ENCODE results near the gene KCNIP4. TPM values are rescaled to one million over a fixed set of nuclear protein-coding genes. Genes with fewer than 3 reads are reported as not detected.

KCNIP4 gene
- total and polyA plus RNA-seq, 2 of the 4 experiments (the other 2 are of a cell fraction): not detected

DNA sequence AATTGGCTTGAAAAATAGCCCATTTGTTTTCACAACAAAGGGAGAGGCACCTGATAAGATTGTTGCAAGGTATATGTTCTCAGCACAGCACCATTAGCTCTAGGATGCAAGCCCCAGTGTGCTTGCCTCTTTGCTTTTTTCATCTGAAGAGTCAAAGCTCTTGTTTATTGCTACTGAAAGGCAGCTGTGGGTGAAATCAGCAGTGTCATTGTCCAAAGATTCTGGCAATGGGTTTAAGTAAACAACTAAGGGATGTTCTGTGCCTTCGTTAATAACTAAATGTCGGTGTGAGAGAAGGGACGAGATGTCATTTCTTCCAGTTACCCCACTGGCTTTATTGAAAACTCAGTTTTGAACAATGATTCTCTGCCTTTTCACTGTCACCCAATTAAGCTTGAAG is 567.7 kb downstream of the KCNIP4 start:
- Histone ChIP-seq H3K56ac (ENCODE audit: extremely low read depth, insufficient read depth, low read length) (no peak overlapping the region), H3K4me2 (ENCODE audit: low read depth, low read length) (no peak overlapping the region), H2AFZ (replicated peaks; ENCODE audit: low read length, poor library complexity) (no peak overlapping the region), H3K79me1 (ENCODE audit: low read depth in 1 of 2, low read length in 2 of 2) (no peaks in the 10 kb centered on the region), H4K91ac (ENCODE audit: insufficient read depth, low read depth, low read length) (no peak overlapping the region), H2BK120ac (ENCODE audit: low read depth, low read length) (no peak overlapping the region), H2BK5ac (ENCODE audit: low read depth, low read length, poor library complexity, severe bottlenecking) (no peak overlapping the region), H2BK15ac (ENCODE audit: low read depth, low read length) (no peak overlapping the region), H3K4me1 (ENCODE audit: control insufficient read depth, insufficient read depth, low read length) (no peaks in the 10 kb centered on the region), H3K9ac (ENCODE audit: low read depth, low read length) (no peak overlapping the region), H3K9me1 (ENCODE audit: insufficient read depth, low read length) (no peaks in the 10 kb centered on the region), H3K14ac (replicated peaks; ENCODE audit: low read depth, low read length) (no peak overlapping the region), H4K8ac (ENCODE audit: low read depth in 2 of 2, low read length in 2 of 2) (no peak overlapping the region), H3K27me3 (ENCODE audit: control insufficient read depth, insufficient read depth, low read length) (no peaks in the 10 kb centered on the region), H3K4ac (ENCODE audit: low read depth, low read length) (no peak overlapping the region), H3K9me3 (ENCODE audit: control insufficient read depth, insufficient read depth, low read length) (peaks cover 6% of the 10 kb centered on the region), H4K20me1 (ENCODE audit: insufficient read depth, low read length) (no peaks in the 10 kb centered on the region), H2AK9ac (replicated peaks; ENCODE audit: low read depth, low read length, poor library complexity) (no peak overlapping the region), H4K5ac (ENCODE audit: low read depth, low read length) (no peak overlapping the region), H3K18ac (ENCODE audit: low read depth, low read length) (no peak overlapping the region), H3K36me3 (ENCODE audit: control insufficient read depth, insufficient read depth, low read length) (no peaks in the 10 kb centered on the region), H3K27ac (ENCODE audit: insufficient read depth, low read length) (no peak overlapping the region), H2BK20ac (ENCODE audit: low read depth, low read length) (no peak overlapping the region), H3K4me3 (ENCODE audit: insufficient read depth, low read depth, low read length) (no peak overlapping the region), H2AK5ac (ENCODE audit: low read depth, low read length) (no peak overlapping the region), H3K23ac (ENCODE audit: low read depth, low read length) (no peak overlapping the region)
- TF ChIP-seq, protein P1, sequence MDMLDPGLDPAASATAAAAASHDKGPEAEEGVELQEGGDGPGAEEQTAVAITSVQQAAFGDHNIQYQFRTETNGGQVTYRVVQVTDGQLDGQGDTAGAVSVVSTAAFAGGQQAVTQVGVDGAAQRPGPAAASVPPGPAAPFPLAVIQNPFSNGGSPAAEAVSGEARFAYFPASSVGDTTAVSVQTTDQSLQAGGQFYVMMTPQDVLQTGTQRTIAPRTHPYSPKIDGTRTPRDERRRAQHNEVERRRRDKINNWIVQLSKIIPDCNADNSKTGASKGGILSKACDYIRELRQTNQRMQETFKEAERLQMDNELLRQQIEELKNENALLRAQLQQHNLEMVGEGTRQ (IDR thresholded peaks at IDR 0.05; ENCODE audit: low read depth, low read length): no peak
- TF ChIP-seq, protein P2, sequence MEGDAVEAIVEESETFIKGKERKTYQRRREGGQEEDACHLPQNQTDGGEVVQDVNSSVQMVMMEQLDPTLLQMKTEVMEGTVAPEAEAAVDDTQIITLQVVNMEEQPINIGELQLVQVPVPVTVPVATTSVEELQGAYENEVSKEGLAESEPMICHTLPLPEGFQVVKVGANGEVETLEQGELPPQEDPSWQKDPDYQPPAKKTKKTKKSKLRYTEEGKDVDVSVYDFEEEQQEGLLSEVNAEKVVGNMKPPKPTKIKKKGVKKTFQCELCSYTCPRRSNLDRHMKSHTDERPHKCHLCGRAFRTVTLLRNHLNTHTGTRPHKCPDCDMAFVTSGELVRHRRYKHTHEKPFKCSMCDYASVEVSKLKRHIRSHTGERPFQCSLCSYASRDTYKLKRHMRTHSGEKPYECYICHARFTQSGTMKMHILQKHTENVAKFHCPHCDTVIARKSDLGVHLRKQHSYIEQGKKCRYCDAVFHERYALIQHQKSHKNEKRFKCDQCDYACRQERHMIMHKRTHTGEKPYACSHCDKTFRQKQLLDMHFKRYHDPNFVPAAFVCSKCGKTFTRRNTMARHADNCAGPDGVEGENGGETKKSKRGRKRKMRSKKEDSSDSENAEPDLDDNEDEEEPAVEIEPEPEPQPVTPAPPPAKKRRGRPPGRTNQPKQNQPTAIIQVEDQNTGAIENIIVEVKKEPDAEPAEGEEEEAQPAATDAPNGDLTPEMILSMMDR (conservative IDR thresholded peaks at IDR 0.05; ENCODE audit: low read depth, low read length): no peak
- no peak for TF ChIP-seq MAZ (IDR thresholded peaks at IDR 0.05; ENCODE audit: borderline replicate concordance, low read depth, low read length)
- no peak for TF ChIP-seq FOS (IDR thresholded peaks at IDR 0.05; ENCODE audit: low read depth, low read length)
- no peak for TF ChIP-seq RFX5 (IDR thresholded peaks at IDR 0.05; ENCODE audit: low read depth, low read length)
- no peak for TF ChIP-seq RCOR1 (IDR thresholded peaks at IDR 0.05; ENCODE audit: insufficient replicate concordance, low read length)
- no peak for TF ChIP-seq MXI1 (IDR thresholded peaks at IDR 0.05; ENCODE audit: borderline replicate concordance, low read depth, low read length)
- no peak for TF ChIP-seq NFE2L2 (IDR thresholded peaks at IDR 0.05; ENCODE audit: low read depth, low read length)
- DNase-seq (no peak), ATAC-seq (ENCODE audit: low read depth) (no peak)
- in situ Hi-C loops (cut with MboI; ENCODE audit: low sequenced_read_pairs) (no loop called here), intact Hi-C loops (cut with micrococcal nuclease) (no loop called here), dilution Hi-C loops (cut with HindIII; ENCODE audit: low sequenced_read_pairs, unreplicated experiment) (no loop called here)
- no CpG with 5 or more reads among the region's 3 CpGs for WGBS, 2 experiments (ENCODE audit: extremely low coverage in 2 of 2, insufficient read length in 1 of 2)
- ChIA-PET POLR2A (ENCODE audit: unreplicated experiment) (no interaction called here), CTCF (no interaction called here)
- no TSS peak for BruUV-seq (replicated peaks)
